C4-2B (cell line): ENCODE data around the gene OPN4.

Experiments used
- CTCF ChIP-seq: fragments of 450-650 bp; conservative IDR thresholded peaks from 2 replicates; pipeline ENCODE4 v1.5.1; 2017; ENCODE audit warnings: mild to moderate bottlenecking
- ZFX ChIP-seq: fragments of 450-650 bp; IDR thresholded peaks from 2 replicates; pipeline ENCODE4 v1.6.1; 2017

- TF ChIP-seq CTCF (no peak), ZFX (no peak)
Measured at GRCh38 chr10:86653379-86653778, 968 bp upstream of the OPN4 start.
